HTR-8/SVneo (cell line): ENCODE data around the gene TRIO.

Source experiments
- DNase-seq: peaks from one replicate; pipeline ENCODE4 v3.0.0; 2011; ENCODE audit warnings: low spot score, mixed read lengths; ENCODE audit not compliant: insufficient read length
- FAIRE-seq: peaks from 2 replicates; lab custom pipeline; 2011; peaks lifted over from hg19 to GRCh38; lab: Jason Lieb, UNC

TRIO gene

GRCh38 chr5:14302330-14302729 lies 159.2 kb downstream of the TRIO start:
- FAIRE-seq (no peak), DNase-seq (no peak)

- no peak for DNase-seq
- peak; percentile 83 for FAIRE-seq
Observed at GRCh38 chr5:14305045-14305444, 161.9 kb downstream of the TRIO start.

- FAIRE-seq (no peak), DNase-seq (no peak)
Observed at GRCh38 chr5:14306329-14306815, 163.2 kb downstream of the TRIO start.

GRCh38 chr5:14308384-14309154 lies 165.4 kb downstream of the TRIO start:
- DNase-seq (no peak), FAIRE-seq (peak; percentile 74)

- FAIRE-seq (no peak), DNase-seq (no peak)
Observed at GRCh38 chr5:14309199-14309598, 166.1 kb downstream of the TRIO start.

- FAIRE-seq, result no peak
- DNase-seq, result no peak
Observed at GRCh38 chr5:14309878-14310531, 166.9 kb downstream of the TRIO start.

- DNase-seq, result no peak
- FAIRE-seq, result no peak
Observed at GRCh38 chr5:14310901-14311300, 167.8 kb downstream of the TRIO start.

GRCh38 chr5:14313986-14314690 lies 171.0 kb downstream of the TRIO start:
- FAIRE-seq (no peak), DNase-seq (no peak)

- FAIRE-seq (no peak), DNase-seq (no peak)
Observed at GRCh38 chr5:14316471-14316870, 173.3 kb downstream of the TRIO start.

GRCh38 chr5:14319102-14319501 lies 176.0 kb downstream of the TRIO start:
- FAIRE-seq, result no peak

GRCh38 chr5:14321936-14322335 lies 178.8 kb downstream of the TRIO start:
- DNase-seq (no peak), FAIRE-seq (no peak)

More at GRCh38 chr5:14319102-14319501, 176.0 kb downstream of the TRIO start:
- DNase-seq, result no peak

GRCh38 chr5:14322437-14323187 lies 179.5 kb downstream of the TRIO start:
- FAIRE-seq (no peak), DNase-seq (no peak)

- no peak for FAIRE-seq
Observed at GRCh38 chr5:14323466-14323865, 180.3 kb downstream of the TRIO start.

GRCh38 chr5:14325369-14325768 lies 182.2 kb downstream of the TRIO start:
- no peak for FAIRE-seq
- no peak for DNase-seq

More at GRCh38 chr5:14323466-14323865, 180.3 kb downstream of the TRIO start:
- no peak for DNase-seq

- peak; percentile 80 for FAIRE-seq
- peak; percentile 33 for DNase-seq
Observed at GRCh38 chr5:14326035-14326903, 183.1 kb downstream of the TRIO start.

- DNase-seq (no peak), FAIRE-seq (no peak)
Observed at GRCh38 chr5:14327624-14328023, 184.5 kb downstream of the TRIO start.

GRCh38 chr5:14328144-14328543 lies 185.0 kb downstream of the TRIO start:
- FAIRE-seq (peak; percentile 75), DNase-seq (no peak)

GRCh38 chr5:14330291-14330690 lies 187.1 kb downstream of the TRIO start:
- FAIRE-seq, result no peak
- no peak for DNase-seq

GRCh38 chr5:14330729-14331385 lies 187.7 kb downstream of the TRIO start:
- DNase-seq (no peak), FAIRE-seq (no peak)
